Thyroid gland (tissue), 4 donors: ENCODE results near the gene FRMD4A.

Experiments used
- POLR2A ChIP-seq, 2 donors: fragments of 450-650 bp; IDR thresholded peaks; one replicate each; pipeline ENCODE4 v1.6.1; 2017; ENCODE audit warnings: antibody characterized with exemption in 2 of 2, mild to moderate bottlenecking in 2 of 2, moderate library complexity in 1 of 2
- TF ChIP-seq, protein P1 (sequence below), 6 experiments: fragments of 200-600 bp in 3 of 6; fragments of 450-650 bp in 3 of 6; sonication (generic) in 3 of 6; IDR thresholded peaks; one replicate each; pipeline ENCODE4 v1.5.1; 2016 to 2019; ENCODE audit warnings: antibody characterized with exemption in 6 of 6, mild to moderate bottlenecking in 2 of 6, inconsistent platforms in 1 of 6, moderate library complexity in 1 of 6

DNA sequence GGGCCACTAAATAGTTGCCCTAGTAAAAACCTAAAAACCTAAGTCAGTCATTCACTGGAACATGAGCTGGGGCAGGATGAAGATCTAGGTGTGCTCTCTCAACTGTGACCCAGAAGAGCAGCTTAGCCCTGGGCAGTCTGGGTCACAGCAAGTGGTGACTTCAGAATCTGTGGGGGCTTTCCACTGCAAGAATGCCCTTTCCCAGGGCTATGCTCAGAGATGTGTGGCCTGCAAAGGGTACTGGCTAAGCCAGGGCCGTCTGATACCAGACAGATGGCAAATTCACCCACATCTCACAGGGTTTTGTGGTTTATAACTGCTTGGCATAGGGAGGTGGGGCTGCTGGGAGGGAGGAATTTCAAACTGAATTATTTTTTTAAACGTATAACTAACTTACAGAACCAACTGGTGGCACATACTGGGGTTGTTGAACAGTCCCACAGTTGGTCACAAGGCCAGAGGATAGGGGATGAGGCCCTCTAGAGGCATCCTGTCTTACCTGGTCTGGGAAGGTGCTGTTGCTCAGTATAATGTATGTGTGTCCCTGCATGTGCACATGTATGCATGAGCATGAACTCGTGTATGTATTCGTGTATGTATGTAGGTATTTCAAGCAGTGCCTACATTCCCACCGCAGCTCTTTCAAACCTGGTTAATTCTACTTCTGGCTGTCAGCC is 680.7 kb downstream of the FRMD4A start:
- TF ChIP-seq, protein P1, sequence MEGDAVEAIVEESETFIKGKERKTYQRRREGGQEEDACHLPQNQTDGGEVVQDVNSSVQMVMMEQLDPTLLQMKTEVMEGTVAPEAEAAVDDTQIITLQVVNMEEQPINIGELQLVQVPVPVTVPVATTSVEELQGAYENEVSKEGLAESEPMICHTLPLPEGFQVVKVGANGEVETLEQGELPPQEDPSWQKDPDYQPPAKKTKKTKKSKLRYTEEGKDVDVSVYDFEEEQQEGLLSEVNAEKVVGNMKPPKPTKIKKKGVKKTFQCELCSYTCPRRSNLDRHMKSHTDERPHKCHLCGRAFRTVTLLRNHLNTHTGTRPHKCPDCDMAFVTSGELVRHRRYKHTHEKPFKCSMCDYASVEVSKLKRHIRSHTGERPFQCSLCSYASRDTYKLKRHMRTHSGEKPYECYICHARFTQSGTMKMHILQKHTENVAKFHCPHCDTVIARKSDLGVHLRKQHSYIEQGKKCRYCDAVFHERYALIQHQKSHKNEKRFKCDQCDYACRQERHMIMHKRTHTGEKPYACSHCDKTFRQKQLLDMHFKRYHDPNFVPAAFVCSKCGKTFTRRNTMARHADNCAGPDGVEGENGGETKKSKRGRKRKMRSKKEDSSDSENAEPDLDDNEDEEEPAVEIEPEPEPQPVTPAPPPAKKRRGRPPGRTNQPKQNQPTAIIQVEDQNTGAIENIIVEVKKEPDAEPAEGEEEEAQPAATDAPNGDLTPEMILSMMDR (IDR thresholded peaks at IDR 0.05) = no peak
- no peak for TF ChIP-seq POLR2A (IDR thresholded peaks at IDR 0.05)
